Measurements from ENCODE around the gene OTUB1.
A peak's percentile ranks its signal among the peaks of the same experiment; 100 is the strongest.
"Not testable (repeated sequence)": the region's sequence is repeated elsewhere in the genome, so short reads cannot be mapped to it uniquely, and the experiment has no call there.

The OTUB1 gene, protein sequence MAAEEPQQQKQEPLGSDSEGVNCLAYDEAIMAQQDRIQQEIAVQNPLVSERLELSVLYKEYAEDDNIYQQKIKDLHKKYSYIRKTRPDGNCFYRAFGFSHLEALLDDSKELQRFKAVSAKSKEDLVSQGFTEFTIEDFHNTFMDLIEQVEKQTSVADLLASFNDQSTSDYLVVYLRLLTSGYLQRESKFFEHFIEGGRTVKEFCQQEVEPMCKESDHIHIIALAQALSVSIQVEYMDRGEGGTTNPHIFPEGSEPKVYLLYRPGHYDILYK

DNA sequence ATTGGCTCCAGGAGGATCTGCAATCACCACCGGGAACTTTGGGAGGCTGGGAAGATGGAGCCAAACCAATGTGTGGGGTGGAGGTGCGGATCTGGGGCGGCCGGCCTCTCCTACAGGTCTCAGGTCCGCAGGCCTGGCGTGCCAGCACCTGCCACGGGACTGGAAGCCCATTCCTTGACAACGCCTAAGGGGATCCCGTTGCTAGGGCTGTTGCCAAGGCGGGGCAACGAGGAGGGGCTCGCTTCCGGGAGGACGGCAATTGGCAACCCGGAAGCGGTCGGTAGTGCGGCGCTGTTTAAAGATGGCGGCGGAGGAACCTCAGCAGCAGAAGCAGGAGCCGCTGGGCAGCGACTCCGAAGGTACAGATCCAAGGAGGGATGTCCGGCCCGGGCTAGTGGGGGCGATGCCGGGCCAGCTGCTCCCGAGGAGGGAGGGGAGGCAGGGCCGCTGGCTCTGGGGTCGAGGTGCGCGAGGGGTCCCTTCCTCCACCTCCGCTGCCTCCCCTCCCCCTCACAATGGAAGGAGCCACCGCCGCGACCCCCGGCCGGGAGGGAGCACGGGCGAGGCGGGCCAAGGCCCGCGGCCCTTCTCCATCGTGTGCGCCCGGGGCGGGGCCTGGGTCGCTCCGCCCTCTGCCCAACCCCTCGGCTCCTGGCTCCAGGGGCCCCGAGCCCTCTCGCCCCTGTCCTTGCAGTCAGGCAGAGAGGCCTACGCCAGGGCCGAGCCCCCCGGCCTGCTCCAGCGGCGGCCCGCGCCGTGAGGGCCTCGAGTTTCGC, at the start of gene OTUB1:
Gene OTUB1, plus strand, starts transcription at position 283 of the 776 bp plus-strand sequence. Its CDS starts 19 bp downstream, at position 302.
- DNase-seq, result peak; percentile 91 to 93

DNA sequence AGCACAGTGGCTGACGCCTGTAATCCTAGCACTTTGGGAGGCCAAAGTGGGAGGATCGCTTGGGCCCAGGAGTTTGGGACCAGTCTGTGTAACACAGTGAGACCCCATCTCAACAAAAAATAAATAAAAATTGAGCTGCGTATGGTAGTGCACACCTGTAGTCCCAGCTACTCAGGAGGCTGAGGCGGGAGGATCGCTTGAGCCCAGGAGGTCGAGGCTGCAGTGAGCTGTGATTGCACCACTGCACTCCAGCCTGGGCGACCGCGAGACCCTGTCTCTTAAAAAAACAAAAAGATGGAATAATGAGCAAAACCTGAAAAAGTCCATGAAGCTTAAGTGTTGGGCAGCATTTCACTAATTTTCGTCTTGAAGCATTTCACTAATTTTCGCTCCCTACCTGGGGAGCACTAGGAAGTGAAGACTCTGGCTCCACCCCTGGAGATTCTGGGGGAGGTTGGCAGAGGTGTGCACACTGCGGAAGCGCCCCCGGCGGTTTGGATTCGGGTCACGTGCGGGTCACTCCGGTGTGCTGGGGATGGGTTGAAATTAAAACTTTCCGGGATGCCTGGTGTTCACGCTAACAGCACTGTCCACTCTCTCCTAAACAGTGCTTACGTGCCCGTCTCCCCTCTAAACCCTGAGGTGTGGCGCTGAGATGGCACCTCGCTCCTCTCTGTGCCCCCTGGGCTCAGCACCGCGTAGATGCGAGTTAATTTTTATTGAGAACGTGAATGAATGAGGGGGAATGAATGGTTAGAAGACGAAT, 48.3 kb upstream of the OTUB1 start:
- peak; percentile 39 to 49 for DNase-seq

DNA sequence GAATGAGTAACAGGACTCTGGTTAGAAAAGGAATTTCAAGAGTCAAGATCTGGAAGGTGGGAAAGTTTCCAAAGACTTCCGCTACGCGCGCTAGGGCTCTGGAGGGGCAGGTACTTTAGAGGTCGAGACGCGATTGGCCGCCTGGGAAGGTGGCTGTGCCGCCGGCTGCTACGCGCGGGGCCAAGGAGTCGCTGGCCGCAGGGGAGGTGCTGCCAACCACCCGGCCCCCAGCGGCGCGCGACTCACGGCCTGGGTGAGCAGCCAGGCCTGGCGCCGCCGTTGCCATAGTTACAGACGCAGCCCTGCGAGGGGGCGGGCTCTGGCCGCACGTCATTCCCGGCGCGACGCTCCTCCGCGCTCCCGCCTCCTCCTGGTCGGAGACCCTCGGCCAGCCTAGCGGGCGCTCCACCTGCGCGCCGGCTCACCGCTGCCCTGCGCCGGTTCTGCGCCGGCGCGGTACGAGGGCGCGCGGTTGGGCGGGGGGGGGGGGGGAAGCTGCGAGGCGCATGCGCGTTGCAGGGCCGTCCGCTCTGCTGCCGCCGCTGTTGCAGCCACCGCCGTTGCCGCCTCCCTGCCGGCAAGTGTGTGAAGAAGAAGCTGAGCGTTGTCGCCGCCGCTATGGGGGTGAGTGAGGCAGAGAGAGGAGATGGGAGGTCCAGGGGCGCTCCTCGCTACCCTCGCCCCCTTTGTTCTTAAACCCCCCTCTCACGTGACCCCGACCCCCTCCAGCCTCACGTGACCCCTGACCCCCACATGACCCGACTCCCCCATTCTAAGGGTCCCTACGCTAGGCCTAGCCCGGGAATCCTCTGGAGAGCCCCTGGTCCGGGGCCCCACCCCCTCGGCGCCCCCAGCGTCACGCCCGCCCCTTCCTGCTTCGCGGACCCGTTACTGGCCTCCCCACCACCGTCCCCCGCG, 47.5 kb upstream of the OTUB1 start, which contains the start of gene NAA40:
Gene NAA40, plus strand, starts transcription at position 524 of the 918 bp plus-strand sequence. Its CDS starts 95 bp downstream, at position 619.
- DNase-seq, result peak; percentile 95 to 98

DNA sequence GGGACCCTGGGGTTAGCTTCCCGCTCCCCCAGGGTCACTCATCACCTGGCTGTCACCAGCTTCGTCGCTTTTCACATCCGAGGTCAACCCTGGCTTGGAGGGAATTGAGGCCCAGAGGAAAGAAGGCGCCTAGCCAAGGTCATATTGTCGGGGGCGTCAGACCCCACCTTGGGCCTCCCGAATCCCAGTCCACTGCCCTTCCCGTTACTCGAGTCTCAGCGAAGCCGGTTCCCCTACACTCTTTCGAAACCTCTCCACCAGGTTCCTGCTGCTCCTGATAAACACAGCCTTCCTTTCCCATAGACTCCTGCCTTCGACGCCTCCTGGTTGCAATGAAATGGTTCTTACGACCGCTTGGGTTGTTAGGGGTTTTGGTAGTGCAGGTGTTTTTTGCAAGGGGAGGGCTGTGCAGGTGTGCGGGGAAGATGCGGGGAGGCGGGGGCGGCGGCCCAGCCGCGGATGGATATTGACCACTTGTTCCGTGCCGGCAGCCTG, 46.8 kb upstream of the OTUB1 start:
- no peak for DNase-seq

DNA sequence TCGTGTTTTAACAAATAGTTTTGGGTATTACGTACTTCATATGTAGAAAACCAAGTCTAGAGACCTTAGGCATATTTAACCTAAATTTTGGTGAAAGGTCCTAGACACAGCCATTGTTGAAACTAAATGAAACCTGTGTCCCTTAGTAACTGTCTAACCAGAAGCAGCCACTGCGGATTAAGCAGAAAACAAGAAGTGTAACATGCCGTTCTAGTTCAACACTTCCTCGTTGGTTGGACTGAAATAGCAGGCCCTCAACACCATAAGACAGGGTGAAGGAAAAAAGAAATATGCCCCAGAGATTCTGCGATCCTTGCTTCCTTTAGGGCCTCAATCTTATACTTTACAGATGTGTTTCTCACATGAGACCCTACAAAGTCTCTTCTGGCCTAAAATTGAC, 45.5 kb upstream of the OTUB1 start:
- DNase-seq, result no peak

DNA sequence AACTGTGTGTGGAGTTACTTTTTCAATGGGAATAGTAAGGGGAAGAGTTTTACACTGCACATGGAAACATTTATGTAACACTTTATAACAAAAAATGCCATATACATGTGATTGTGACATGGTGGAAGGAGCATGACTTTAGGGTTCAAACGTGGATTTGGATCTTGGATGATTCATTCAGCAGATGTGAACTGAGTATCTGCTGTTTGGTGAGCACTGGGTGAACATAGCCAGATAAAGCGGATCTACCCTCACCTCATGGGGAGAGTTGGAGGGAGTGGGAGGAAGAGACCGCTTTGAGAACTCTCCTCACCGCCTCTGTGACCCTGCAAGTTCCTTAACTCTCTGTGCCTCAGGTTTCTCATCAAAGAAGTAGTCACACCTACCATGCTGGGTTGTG, 44.3 kb upstream of the OTUB1 start:
- no peak for DNase-seq

DNA sequence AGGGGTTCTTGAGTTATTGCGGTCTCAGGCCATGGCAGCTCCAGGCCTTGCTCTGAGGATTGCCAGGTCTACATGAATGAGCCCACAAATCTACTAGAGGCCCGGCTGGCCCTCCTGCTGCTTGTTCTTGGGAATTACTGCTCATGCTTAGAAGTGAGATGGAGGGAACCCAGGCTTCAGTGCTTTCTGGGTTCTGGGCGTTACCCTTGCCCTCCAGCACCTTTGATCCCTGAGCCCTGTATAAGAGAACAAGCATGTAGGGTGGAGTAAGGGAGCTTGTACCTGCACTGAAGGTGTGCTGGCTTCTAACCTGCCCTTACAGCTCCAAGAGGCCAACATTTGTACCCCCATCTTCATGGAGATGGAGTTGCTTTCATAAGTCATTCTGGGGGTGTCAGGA, 43.4 kb upstream of the OTUB1 start:
- DNase-seq, result no peak

DNA sequence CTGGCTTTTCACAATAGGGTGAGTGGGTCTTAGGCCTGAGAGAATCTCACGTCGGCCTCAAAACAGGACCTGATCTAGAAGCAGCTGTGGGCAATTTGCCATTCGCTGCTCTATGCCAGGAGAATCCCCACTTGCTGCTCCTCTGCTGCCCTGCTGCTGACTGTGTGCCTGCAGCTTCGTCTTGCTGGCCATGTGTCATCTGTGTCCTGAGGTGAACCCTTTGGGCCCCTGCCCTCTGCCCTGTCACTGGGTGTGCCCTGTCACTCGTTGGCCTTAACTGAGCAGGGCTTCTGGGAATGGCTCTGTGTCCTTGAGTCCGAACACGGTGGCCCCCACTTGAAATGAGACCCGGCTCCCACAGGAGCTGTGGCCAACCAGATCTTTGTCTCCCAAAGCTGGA, 41.3 kb upstream of the OTUB1 start:
- DNase-seq, result no peak

DNA sequence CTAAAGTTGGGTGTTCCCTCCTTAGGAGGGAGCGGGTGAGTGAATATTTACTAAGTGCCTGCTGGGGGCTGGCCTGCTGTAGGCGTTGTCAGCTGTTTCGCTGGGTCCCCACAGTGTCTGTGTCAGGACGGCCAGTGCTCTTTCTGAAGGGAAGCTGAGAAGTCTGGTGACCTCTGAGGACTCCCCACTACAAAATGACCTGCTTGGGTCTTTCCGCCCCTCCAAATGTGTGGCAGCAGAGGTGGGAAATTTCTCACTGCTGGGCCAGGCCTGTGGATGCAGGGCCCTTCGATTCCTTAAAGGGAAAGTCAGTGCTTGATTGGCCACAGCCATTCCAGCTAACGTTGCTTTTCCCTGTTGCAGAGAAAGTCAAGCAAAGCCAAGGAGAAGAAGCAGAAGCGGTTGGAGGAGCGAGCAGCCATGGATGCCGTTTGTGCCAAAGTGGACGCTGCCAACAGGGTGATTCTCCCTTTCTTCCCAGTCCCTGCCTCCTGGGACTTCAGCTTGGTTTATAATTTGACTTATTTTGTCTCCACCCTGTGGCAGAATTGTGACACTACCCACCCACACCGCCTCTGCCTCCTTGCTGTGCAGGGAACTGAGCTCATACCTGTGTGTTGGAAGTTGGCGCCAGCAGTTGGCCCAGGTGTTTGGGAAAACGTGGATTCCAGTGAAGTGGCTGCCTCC, 40.6 kb upstream of the OTUB1 start:
- peak; percentile 42 to 47 for DNase-seq

DNA sequence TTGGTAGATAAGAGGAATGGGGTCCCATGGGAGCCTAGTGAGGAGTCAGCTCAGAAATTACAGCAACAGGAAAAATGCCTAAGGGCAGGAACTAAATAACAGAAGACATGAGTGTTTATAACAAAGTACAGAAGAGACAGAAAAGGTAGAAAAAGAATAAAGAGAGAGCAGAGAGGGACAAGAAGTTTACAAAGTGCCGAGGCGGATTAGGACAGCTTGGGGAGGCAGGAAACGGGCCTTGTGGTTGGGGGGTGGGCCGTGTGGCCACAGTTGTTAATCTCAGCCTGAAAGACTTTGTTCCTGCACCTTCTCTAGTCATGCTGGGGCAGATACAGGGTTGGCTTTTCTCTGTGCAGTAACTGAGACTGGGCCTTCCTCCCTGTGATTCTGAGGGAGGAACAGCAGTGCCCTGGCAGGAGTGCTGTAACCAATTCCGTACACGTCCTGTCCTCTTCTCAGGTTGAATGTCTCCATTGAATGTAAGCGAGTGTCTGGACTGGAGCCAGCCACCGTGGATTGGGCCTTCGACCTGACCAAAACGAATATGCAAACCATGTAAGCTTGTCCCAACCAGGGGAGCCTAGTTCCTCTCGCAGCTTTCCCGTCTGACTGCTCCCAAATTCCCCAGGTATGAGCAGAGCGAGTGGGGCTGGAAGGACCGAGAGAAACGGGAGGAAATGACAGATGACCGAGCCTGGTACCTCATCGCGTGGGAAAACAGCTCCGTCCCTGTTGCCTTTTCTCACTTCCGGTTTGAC, 34.3 kb upstream of the OTUB1 start:
- no peak for DNase-seq

DNA sequence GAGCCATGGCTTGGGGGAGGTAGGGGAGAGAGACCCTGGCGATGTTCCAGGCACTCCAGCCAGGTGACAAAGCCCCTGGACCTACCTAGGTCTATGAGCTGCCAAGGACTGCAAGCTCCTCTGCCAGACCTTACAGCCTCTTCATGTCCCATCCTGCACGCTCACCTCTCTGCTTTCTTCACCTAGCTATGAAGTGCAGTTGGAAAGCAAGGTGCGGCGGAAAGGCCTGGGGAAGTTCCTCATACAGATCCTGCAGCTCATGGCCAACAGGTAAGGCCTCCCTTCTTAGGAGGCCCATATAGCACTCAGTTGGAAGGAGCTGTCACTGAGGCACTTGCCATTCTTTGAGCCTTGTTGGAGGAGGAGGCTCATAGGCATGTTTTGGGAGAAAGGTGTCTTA, 33.7 kb upstream of the OTUB1 start:
- DNase-seq, result no peak

DNA sequence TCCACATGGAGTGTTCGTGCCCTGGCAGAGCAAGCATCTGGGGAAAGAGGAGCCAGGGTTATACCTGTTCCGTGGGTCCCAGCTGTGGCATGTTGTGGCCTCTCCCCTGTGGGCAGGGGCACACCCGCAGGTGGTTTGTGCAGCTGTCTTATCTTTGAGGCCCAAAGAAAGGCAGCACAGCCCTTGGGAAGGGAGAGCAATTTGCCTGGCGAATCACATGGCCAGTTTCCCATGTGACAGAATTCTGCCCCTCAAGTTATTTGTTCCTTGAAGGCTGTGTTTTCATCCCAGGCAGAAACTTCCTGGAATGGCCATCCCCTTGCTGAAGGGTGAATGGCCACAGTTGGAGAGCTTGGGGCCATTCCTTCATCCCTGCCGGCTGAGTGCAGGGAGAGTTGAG, 28.2 kb upstream of the OTUB1 start:
- DNase-seq, result no peak

DNA sequence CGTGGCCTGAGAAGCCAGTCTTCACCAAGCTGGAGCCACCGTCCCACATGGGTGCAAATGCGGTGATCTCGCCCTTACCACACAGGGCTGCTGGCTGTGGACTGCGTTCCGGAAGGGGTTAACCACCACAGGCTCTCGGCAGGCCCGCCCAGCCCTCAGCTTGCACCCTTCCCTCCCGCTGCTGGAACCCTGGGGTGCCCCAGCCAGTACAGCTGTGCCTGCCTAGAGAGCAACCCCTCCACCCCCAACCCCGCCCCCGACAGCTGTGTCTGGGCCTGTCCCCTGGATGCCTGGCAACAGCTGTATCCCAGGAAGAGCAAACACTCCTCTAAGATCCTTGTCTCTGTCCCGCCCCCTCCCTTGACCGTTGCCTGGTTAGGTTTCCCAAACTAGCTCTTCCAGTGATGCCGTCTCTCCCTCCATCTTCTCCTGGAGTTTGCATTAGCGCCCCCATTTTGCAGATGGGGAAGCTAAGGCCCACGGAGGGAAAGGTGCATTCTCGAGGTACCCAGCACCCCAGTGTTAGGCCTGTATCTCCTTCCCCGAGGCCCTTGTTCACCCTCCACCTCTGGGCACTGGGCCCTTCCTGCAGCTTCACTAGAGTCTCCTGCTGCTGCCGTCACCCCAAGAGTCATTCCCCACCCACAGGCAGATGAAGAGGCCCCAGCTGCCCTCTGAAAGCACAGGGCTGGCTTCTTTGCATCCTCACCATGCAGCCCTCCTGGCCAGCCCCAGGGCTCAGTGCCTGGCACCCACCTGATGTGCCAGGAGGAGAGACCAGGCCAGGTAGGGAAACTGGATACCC, 24.4 kb upstream of the OTUB1 start:
- DNase-seq, result no peak

DNA sequence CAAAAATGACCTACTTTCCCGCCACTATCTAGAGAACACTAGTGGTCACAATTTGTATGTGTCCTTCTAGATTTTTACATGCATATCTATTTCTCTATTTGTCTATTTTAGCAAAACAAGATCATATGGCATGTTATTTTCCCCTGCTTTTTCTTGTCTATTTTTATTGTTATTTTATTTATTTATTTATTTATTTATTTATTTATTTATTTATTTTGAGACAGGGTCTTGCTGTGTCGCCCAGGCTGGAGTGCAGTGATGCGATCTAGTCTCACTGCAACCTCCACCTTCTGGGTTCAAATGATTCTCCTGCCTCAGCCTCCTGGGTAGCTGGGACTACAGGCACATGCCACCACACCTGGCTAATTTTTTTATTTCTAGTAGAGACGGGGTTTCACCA, 22.3 kb upstream of the OTUB1 start:
- not testable (repeated sequence) for DNase-seq

DNA sequence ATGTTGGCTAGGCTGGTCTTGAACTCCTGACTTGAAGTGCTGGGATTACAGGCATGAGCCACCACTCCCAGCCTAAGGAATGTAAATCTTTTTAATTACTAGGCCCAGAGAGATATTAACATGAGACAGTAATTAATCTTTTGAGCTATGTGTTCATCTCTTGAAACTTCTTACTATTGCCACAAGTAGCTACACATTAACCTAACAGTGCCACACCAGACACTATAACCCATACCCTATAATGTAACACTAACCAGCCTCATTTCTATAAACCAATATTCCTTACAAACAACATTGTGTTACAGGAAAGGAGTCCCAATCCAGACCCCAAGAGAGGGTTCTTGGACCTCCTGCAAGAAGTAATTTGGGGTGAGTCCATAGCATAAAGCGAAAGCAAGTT, 19.8 kb upstream of the OTUB1 start:
- no peak for DNase-seq

DNA sequence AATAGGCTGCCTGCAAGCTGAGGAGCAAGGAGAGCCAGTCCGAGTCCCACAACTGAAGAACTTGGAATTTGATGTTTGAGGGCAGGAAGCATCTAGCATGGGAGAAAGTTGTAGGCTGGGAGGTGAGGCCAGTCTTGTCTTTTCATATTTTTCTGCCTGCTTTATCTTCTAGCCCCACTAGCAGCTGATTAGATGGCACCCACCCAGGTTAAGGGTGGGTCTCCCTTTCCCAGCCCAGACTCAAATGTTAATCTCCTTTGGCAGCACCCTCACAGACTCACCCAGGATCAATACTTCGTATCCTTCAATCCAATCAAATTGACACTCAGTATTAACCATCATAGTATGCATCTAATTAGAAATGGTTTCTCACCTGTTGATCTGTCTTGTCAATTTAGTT, 16.8 kb upstream of the OTUB1 start:
- no peak for DNase-seq

DNA sequence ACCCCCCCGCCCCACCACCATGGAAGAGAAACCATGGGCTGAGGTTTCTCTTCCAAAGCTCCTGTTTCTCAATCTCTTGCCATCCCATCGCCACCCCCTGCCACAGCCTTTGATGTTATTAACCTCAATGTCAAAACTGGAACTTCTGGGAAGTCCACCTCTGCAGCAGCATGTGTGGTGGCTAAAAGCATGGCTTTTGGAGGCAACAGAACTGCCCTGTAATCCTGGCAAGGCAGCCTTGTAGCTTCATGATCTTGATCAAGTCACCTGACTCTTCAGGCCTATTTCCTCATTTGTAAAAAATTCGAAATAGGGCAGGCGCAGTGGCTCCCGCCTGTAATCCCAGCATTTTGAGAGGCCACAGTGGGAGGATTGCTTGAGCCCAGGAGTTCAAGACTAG, 15.3 kb upstream of the OTUB1 start:
- DNase-seq, result no peak

DNA sequence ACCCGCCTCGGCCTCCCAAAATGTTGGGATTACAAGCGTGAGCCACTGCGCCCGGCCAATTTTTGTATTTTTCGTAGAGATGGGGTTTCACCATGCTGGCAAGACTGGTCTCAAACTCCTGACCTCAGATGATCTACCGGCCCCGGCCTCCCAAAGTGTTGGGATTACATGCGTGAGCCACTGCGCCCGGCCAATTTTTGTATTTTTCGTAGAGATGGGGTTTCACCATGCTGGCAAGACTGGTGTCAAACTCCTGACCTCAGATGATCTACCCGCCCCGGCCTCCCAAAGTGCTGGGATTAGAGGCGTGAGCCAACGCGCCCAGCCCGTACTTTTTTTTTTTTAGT, 12.4 kb upstream of the OTUB1 start:
- DNase-seq, result not testable (repeated sequence)

DNA sequence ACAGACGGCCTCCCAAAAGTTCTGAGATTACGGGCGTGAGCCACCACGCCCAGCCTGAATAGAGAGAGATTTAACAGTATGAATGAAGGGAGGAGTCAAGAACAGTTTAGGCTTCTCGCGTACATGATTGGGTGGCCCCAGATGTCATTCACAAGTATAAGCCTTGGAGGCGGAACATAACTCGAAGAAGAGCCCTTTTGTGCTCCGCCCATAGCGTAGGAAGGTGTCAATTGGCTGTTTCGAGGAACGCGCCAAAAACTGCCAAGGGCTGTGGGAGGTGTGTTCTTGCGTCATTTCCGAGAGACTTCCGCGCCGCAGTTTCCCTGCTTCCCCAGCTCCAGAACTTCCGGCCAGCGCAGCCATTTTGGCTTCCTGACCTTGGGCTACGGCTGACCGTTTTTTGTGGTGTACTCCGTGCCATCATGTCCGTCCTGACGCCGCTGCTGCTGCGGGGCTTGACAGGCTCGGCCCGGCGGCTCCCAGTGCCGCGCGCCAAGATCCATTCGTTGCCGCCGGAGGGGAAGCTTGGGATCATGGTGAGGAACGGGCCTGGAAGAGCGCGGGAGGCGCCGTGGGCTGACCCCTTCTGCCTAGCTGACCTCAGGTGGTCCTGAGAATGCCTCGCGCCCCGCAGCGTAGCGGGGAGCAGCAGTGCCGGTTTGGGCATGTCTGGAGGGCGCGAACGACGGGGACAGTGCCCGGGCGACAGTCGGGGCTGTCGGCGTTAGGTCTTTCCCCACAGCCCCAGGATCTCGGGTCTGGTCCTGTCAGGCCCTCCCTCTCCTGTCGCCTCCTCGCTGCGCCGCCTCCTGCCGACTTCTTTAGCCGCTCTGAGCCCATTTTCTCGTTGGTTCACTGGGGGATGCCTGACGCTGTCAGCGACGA, 11.7 kb upstream of the OTUB1 start, which contains the start of gene COX8A:
Gene COX8A, plus strand, starts transcription at position 362 of the 885 bp plus-strand sequence. Its CDS starts 61 bp downstream, at position 423.
- DNase-seq, result peak; percentile 99

Measured in NCI-H1930 (cell line).